IPS-20b (cell line): ENCODE results near the gene SLC25A13.

Source experiments
- H3K27ac ChIP-seq: one replicate; pipeline ENCODE4 v1.5.1; 2013; ENCODE audit warnings: low read length
- H3K27me3 ChIP-seq: 2 replicates; pipeline ENCODE4 v1.6.1; 2013; ENCODE audit warnings: mild to moderate bottlenecking, low read length, inconsistent platforms; ENCODE audit not compliant: insufficient read depth
- H3K36me3 ChIP-seq: 2 replicates; pipeline ENCODE4 v1.6.1; 2013; ENCODE audit warnings: low read depth, mild to moderate bottlenecking, inconsistent platforms, low read length, moderate library complexity; ENCODE audit not compliant: insufficient read depth
- H3K4me1 ChIP-seq: 2 replicates; pipeline ENCODE4 v1.6.1; 2013; ENCODE audit warnings: mild to moderate bottlenecking, control low read depth, inconsistent platforms, low read length, moderate library complexity; ENCODE audit not compliant: insufficient read depth
- H3K4me3 ChIP-seq: 2 replicates; pipeline ENCODE4 v1.5.1; 2013; ENCODE audit warnings: mild to moderate bottlenecking, low read length, inconsistent platforms
- H3K9ac ChIP-seq: 2 replicates; pipeline ENCODE4 v1.6.1; 2013; ENCODE audit warnings: low read depth, mild to moderate bottlenecking, inconsistent platforms, low read length, moderate library complexity
- H3K9me3 ChIP-seq: 2 replicates; pipeline ENCODE4 v1.6.1; 2013; ENCODE audit warnings: mild to moderate bottlenecking, low read depth, low read length, inconsistent platforms; ENCODE audit not compliant: insufficient read depth

Gene SLC25A13

GRCh38 chr7:96080027-96080426 is 241.9 kb downstream of the SLC25A13 start:
- H3K4me1 ChIP-seq, result peaks cover 5% of the 10 kb centered on the region; the same call in 1 of the 2 replicates
- no peaks in the 10 kb centered on the region for H3K36me3 ChIP-seq
- H3K9me3 ChIP-seq, result no peaks in the 10 kb centered on the region
- no peak overlapping the region for H3K9ac ChIP-seq
- no peak overlapping the region for H3K4me3 ChIP-seq
- no peak overlapping the region for H3K27ac ChIP-seq
- peaks cover 21% of the 10 kb centered on the region for H3K27me3 ChIP-seq

GRCh38 chr7:96076350-96076707 is 245.6 kb downstream of the SLC25A13 start:
- H3K27me3 ChIP-seq, result peaks cover 21% of the 10 kb centered on the region
- no peaks in the 10 kb centered on the region for H3K9me3 ChIP-seq
- peak overlapping the region; percentile 77 for H3K4me3 ChIP-seq
- no peak overlapping the region for H3K27ac ChIP-seq
- peaks cover 5% of the 10 kb centered on the region; the same call in 1 of the 2 replicates for H3K4me1 ChIP-seq
- H3K9ac ChIP-seq, result peak overlapping the region; percentile 38; the same call in 1 of the 2 replicates
- H3K36me3 ChIP-seq, result no peaks in the 10 kb centered on the region

GRCh38 chr7:96075510-96076349 is 246.2 kb downstream of the SLC25A13 start:
- Histone ChIP-seq H3K36me3 (no peaks in the 10 kb centered on the region), H3K9ac (peak overlapping the region; percentile 38; the same call in 1 of the 2 replicates), H3K4me3 (peak overlapping the region; percentile 77), H3K9me3 (no peaks in the 10 kb centered on the region), H3K27ac (no peak overlapping the region), H3K27me3 (peaks cover 21% of the 10 kb centered on the region), H3K4me1 (peaks cover 5% of the 10 kb centered on the region; the same call in 1 of the 2 replicates)

- Histone ChIP-seq H3K4me1 (peaks cover 5% of the 10 kb centered on the region; the same call in 1 of the 2 replicates), H3K27ac (no peak overlapping the region), H3K9ac (no peak overlapping the region), H3K36me3 (no peaks in the 10 kb centered on the region), H3K4me3 (no peak overlapping the region), H3K9me3 (no peaks in the 10 kb centered on the region), H3K27me3 (peaks cover 21% of the 10 kb centered on the region)
These were observed 247.0 kb downstream of the SLC25A13 start for GRCh38 chr7:96074871-96075270.
